ES-I3 (cell line): ENCODE data around the gene PDXP.
"Not testable (repeated sequence)": the region's sequence is repeated elsewhere in the genome, so short reads cannot be mapped to it uniquely, and the experiment has no call there.

ENCODE experiments used
- H3K36me3 ChIP-seq: 2 replicates; pipeline ENCODE4 v1.6.1; 2013; ENCODE audit warnings: mild to moderate bottlenecking, low read length, control low read depth, moderate library complexity; ENCODE audit not compliant: insufficient read depth
- H3K4me1 ChIP-seq: 2 replicates; pipeline ENCODE4 v1.6.1; 2013; ENCODE audit warnings: mild to moderate bottlenecking, control low read depth, low read length; ENCODE audit not compliant: insufficient read depth
- H3K9ac ChIP-seq: 2 replicates; pipeline ENCODE4 v1.6.1; 2013; ENCODE audit warnings: low read depth, mild to moderate bottlenecking, low read length, moderate library complexity
- H3K9me3 ChIP-seq: 2 replicates; pipeline ENCODE4 v1.6.1; 2013; ENCODE audit warnings: mild to moderate bottlenecking, low read length, moderate library complexity; ENCODE audit not compliant: control insufficient read depth, insufficient read depth

Gene PDXP

GRCh38 chr22:37650463-37651136 is 7.9 kb upstream of the PDXP start:
- H3K9ac ChIP-seq = no peak overlapping the region
- peaks cover 11% of the 10 kb centered on the region for H3K36me3 ChIP-seq
- H3K4me1 ChIP-seq = no peaks in the 10 kb centered on the region
- no peaks in the 10 kb centered on the region for H3K9me3 ChIP-seq

GRCh38 chr22:37654563-37655251 is 3.8 kb upstream of the PDXP start:
- H3K9me3 ChIP-seq = no peaks in the 10 kb centered on the region
- H3K36me3 ChIP-seq = peaks cover 7% of the 10 kb centered on the region; the same call in 1 of the 2 replicates
- no peaks in the 10 kb centered on the region for H3K4me1 ChIP-seq
- H3K9ac ChIP-seq = no peak overlapping the region

DNA sequence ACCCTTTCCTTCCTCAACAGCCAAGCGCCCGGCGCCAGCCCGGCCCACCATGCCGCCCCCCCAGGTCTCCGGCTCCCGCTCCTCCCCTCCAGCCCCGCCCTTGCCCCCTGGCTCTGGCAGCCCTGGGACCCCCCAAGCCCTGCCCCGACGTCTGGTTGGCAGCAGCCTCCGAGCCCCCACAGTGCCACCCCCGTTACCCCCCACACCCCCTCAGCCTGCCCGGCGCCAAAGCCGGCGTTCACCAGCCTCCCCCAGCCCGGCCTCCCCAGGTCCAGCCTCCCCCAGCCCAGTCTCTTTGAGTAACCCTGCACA is 3.3 kb upstream of the PDXP start:
- H3K9me3 ChIP-seq = no peaks in the 10 kb centered on the region
- peaks cover 7% of the 10 kb centered on the region; the same call in 1 of the 2 replicates for H3K36me3 ChIP-seq
- H3K4me1 ChIP-seq = no peaks in the 10 kb centered on the region
- no peak overlapping the region for H3K9ac ChIP-seq

DNA sequence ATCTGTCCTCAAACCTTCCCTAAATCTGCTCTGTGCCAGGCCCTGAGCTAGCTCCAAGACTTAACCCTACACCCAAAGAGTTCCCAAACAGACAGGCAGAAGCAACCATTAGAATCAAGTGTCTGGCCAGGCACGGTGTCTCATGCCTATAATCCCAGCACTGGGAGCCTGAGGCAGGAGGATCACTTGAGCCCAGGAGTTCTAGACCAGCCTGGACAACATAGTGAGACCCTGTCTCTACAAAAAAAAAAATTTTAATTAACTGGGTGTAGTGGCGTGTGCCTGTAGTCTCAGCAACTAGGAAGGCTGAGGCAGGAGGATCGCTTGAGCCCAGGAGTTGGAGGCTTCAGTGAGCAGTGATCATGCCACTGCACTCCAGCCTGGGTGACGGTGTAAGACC is 1.9 kb upstream of the PDXP start:
- H3K4me1 ChIP-seq, H3K9ac ChIP-seq, H3K9me3 ChIP-seq, H3K36me3 ChIP-seq: not testable (repeated sequence)

GRCh38 chr22:37657590-37658132 is 862 bp upstream of the PDXP start:
- H3K9ac ChIP-seq = peak overlapping the region; percentile 71
- H3K36me3 ChIP-seq = no peaks in the 10 kb centered on the region
- peaks cover 4% of the 10 kb centered on the region; the same call in 1 of the 2 replicates for H3K4me1 ChIP-seq
- no peaks in the 10 kb centered on the region for H3K9me3 ChIP-seq

GRCh38 chr22:37659066-37659896 is 758 bp downstream of the PDXP start:
- H3K4me1 ChIP-seq = peaks cover 4% of the 10 kb centered on the region; the same call in 1 of the 2 replicates
- peak overlapping the region; percentile 71 for H3K9ac ChIP-seq

DNA sequence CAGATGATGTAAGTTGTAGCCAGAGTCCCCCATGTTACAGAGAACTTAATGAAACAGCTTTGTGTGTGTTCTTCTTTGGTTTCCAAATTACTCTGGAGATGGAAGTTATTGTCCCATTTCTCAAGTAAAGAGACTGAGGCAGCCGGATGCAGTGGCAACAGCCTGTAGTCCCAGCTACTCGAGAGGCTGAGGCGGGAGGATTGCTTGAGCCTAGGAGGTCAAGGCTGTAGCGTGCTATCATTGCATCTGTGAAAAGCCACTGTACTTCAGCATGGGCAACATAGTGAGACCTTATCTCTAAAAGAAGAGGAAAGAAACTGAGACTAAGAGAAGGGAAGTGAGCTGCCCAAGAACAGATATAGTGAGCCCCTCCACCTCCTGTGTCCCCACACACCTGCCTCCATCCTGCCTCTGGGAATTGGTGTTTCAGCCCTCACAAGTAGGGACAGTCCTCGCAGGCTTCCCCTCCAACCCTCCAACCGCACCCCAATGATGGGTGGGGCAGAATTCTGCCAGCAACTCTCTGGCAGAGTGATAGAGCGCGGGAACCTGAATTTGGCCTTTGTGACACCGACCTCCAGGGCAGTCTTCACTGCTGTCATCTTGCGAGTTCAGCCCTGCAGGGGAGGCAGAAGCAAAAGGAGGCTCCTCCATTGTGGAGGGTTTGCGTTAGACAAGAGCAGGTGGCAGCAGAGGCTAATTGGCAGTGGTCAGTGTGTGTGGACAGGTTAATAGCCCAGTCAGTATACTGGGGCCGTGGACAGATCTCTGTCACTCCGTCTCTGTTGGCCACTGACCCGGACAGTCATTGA is 1.6 kb downstream of the PDXP start:
- H3K9me3 ChIP-seq = no peaks in the 10 kb centered on the region
- no peak overlapping the region for H3K9ac ChIP-seq
- H3K4me1 ChIP-seq = peaks cover 4% of the 10 kb centered on the region; the same call in 1 of the 2 replicates
- no peaks in the 10 kb centered on the region; the same call in 1 of the 2 replicates for H3K36me3 ChIP-seq

More at GRCh38 chr22:37659066-37659896, 758 bp downstream of the PDXP start:
- no peaks in the 10 kb centered on the region for H3K36me3 ChIP-seq
- no peaks in the 10 kb centered on the region for H3K9me3 ChIP-seq

DNA sequence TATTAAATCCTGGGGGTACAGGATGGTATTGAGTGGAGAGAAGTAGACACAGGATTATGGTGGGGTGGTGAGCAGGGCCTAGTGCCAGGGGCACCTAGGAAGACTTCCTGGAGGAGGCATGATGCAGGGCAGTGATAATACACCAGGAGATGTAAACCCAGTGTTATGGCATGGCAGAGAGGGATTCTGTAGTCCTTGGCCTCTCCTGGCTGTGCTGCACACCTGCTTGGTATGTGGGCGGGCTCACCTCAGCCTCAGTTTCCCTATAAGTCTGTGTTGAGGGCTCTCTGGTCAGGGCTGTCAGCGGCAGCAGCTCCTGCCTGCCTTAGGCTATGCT is 2.2 kb downstream of the PDXP start:
- Histone ChIP-seq H3K36me3 (no peaks in the 10 kb centered on the region; the same call in 1 of the 2 replicates), H3K9ac (no peak overlapping the region), H3K9me3 (no peaks in the 10 kb centered on the region), H3K4me1 (peaks cover 4% of the 10 kb centered on the region; the same call in 1 of the 2 replicates)

DNA sequence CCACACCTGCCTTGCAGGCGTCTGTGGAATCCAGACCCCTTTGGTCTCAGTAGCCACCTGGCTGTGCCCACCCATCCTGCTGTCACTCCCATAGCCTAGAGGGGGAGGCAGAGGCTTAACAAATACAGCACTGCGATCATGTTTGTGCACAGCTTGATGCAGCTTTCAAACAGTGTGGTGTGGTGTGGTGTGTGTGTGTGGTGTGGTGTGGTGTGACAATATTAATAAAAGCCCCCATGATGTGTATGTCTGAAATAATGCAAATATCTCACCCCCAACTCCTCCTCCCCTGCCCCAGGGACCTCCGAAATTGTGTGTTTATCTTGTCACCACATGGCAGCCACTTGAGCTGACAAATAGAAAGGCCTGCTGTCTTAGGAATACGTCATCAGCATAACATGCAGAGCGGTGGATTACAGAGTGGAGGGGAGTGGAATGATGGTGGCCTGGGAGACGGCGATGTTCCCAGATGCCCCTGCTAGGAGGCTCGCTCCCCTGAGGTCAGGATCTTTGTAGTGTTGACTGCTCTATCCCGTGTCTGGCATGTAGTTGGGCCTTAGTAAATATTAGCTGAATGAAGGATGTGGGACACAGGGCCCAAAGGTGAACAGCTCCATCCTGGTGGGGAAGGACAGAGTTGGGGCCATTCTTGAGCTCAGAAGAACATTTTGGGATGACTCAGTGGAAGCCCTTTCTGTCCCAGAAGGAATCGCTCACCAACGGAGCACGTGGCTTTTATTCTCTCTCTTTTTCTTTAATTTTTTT is 2.8 kb downstream of the PDXP start:
- Histone ChIP-seq H3K36me3 (peaks cover 1% of the 10 kb centered on the region; the same call in 1 of the 2 replicates), H3K9ac (no peak overlapping the region), H3K9me3 (no peaks in the 10 kb centered on the region), H3K4me1 (peaks cover 4% of the 10 kb centered on the region; the same call in 1 of the 2 replicates)

DNA sequence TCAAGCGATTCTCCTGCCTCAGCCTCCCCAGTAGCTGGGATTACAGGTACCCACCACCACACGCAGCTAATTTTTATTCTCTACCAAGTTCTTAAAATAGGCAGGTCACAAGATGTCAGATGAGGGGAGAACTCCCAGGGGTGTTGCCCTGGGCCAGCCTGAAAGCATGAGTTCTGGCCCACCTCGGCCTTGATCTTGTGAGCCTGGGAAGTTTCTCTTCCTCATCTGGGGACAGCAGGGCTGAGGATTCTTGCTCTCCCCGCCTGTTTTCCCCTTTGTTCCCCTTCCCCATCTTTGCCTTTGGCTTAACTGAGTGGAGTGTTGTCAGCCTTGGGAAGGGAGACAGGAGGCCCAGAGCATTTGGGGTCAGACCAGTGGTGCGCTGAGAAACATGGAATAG is 3.5 kb downstream of the PDXP start:
- H3K9ac ChIP-seq = no peak overlapping the region
- H3K36me3 ChIP-seq = peaks cover 2% of the 10 kb centered on the region; the same call in 1 of the 2 replicates
- H3K4me1 ChIP-seq = peaks cover 4% of the 10 kb centered on the region; the same call in 1 of the 2 replicates
- no peaks in the 10 kb centered on the region for H3K9me3 ChIP-seq

GRCh38 chr22:37663521-37664140 is 5.1 kb downstream of the PDXP start:
- peaks cover 2% of the 10 kb centered on the region; the same call in 1 of the 2 replicates for H3K36me3 ChIP-seq
- H3K9me3 ChIP-seq = no peaks in the 10 kb centered on the region
- peaks cover 4% of the 10 kb centered on the region; the same call in 1 of the 2 replicates for H3K4me1 ChIP-seq
- no peak overlapping the region for H3K9ac ChIP-seq

DNA sequence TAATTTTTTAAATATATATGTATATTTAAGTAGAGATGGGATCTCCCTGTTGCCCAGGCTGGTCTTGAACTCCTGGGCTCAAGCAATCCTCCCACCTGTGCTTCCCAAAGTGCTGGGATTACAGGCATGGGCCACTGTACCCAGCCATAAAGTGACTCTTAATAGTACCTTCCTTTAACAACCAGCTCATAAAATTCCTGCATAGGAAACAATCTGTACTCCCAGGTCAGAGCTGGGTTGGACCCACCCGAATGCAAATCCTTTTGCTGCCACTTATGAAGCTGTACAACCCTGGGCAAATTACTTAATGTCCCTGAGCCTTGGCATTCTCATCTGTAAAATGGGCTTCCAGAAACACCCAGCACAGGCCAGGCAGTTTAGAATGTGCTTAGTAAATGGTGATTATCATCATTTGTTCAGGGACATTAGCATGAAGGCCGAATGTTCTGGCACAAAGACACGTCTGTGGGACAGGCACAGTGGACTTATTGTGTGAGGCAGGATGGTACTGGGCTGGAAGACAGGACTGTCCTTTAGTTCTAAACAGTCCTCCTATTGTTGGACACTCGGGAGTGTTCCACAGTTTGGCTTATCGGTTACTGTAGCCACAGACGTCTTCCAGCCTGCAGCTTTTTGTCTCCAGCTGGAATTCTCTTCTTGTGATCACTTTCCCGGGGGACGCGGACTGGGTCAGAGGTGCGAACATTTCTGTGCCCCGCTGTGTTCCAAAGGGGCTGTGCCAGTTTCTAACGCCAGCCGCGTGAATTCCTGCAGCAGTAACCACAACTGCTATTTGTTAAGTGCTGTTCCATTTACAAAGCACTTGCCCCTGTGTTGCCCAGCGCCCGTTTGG is 6.0 kb downstream of the PDXP start:
- H3K9me3 ChIP-seq = no peaks in the 10 kb centered on the region
- H3K4me1 ChIP-seq = peaks cover 4% of the 10 kb centered on the region; the same call in 1 of the 2 replicates
- H3K9ac ChIP-seq = no peak overlapping the region
- peaks cover 2% of the 10 kb centered on the region; the same call in 1 of the 2 replicates for H3K36me3 ChIP-seq
